GM12872 (cell line): ENCODE data around the gene PCBP1.

Source experiments
- TF ChIP-seq, protein P1 (sequence below): IDR thresholded peaks from 3 replicates; pipeline ENCODE4 v1.5.1; 2011; ENCODE audit warnings: low read depth, mild to moderate bottlenecking, low read length, moderate library complexity; ENCODE audit not compliant: insufficient read depth

The PCBP1 gene

GRCh38 chr2:70068119-70068518 is 19.2 kb upstream of the PCBP1 start:
- TF ChIP-seq, protein P1, sequence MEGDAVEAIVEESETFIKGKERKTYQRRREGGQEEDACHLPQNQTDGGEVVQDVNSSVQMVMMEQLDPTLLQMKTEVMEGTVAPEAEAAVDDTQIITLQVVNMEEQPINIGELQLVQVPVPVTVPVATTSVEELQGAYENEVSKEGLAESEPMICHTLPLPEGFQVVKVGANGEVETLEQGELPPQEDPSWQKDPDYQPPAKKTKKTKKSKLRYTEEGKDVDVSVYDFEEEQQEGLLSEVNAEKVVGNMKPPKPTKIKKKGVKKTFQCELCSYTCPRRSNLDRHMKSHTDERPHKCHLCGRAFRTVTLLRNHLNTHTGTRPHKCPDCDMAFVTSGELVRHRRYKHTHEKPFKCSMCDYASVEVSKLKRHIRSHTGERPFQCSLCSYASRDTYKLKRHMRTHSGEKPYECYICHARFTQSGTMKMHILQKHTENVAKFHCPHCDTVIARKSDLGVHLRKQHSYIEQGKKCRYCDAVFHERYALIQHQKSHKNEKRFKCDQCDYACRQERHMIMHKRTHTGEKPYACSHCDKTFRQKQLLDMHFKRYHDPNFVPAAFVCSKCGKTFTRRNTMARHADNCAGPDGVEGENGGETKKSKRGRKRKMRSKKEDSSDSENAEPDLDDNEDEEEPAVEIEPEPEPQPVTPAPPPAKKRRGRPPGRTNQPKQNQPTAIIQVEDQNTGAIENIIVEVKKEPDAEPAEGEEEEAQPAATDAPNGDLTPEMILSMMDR: no peak

DNA sequence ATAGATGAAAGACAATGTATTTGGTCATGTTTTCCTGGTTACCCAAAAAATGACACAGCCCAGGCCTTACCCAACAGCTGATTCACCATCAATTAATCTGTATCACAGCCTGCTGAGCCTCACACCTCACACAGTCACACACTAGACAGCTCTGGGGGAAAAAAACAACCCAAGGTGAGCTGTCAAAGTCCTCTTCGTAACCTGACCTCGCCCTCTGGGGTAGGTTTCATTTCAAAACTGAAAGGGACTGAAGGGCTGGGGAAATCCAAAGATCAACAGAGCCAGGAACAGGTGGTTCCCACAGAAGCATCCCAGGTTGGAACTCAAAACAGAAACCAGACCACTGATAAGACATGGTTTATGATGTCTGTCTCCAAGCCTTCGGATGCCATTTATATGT is 18.2 kb upstream of the PCBP1 start:
- TF ChIP-seq, protein P1: no peak

DNA sequence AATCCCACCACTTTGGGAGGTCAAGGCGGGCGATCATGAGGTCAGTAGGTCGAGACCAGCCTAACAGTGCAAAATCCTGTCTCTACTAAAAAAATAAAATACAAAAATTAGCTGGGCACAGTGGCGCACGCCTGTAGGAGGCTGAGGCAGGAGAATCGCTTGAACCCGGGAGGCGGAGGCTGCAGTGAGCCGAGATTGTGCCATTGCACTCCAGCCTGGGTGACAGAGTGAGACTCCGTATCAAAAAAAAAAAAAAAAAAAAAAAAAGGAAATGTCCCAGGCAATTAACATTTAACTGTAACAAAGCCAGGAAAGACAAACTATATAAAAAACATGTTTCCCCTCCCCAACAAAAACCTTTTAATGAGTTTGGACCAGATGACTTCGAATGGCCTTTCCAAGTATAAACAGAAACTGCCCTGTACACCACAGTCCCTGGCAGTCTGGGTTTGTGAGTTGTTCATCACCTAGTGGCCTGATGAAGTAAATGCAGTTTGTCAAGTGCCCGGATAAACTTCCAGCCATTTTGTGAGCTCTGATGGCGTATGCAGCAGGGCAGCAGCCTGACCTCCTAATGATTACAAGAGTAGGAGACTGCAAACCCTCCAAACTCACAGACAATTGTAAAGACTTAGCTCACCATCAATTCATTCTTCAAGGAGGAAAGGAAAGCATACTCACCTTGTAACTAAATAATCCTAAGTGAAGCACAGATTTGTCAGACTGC is 16.6 kb upstream of the PCBP1 start:
- TF ChIP-seq, protein P1: peak; percentile 88

GRCh38 chr2:70073493-70073892 is 13.8 kb upstream of the PCBP1 start:
- TF ChIP-seq, protein P1: no peak

DNA sequence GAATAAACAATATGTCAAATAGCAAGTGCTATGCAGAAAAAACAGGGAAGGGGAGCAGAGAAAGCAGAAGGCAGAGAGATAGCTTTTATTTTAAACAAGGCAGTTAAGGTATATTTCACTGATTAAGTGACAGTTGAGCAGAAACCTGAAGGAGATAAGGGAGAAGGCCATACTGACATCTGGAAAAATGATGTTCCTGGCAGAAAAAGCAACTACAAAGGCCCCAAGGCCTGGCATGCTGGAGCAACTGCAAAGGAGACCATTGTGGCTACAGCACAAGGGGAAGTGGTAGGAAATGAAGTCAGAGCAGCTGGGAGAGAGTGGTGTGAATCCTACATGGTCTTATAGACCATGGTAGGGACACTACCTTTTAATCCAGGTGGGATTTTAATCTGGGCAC is 8.9 kb upstream of the PCBP1 start:
- TF ChIP-seq, protein P1: no peak

GRCh38 chr2:70080610-70081200 is 6.6 kb upstream of the PCBP1 start:
- TF ChIP-seq, protein P1: no peak

DNA sequence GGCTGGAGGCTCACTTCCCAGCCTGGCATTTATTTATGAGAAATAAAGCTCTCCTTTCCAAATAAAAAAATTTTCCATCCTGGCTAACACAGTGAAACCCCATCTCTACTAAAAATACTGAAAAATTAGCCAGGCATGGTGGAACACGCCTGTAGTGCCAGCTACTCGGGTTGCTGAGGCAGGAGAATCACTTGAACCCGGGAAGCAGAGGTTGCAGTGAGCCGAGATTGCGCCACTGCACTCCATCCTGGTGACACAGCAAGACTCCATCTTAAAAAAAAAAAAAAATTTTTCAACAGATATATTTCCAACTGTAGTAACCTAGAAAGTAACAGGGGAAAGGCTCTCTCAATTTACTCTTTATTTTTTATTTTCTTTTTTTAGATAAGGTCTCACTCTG is 6.1 kb upstream of the PCBP1 start:
- TF ChIP-seq, protein P1: no peak
